ENCODE data around the gene RTF1. TPM values are rescaled to one million over a fixed set of nuclear protein-coding genes. Genes with fewer than 3 reads are reported as not detected.
"Not testable (repeated sequence)": the region's sequence is repeated elsewhere in the genome, so short reads cannot be mapped to it uniquely, and the experiment has no call there.

Gene RTF1
- polyA plus RNA-seq, 1 of the 3 experiments (the other 2 are of a cell fraction), result 27.8 TPM

GRCh38 chr15:41465822-41466421 is 49.0 kb downstream of the RTF1 start:
- H3K9ac ChIP-seq, result no peak overlapping the region
- ChIA-PET POLR2A (interaction anchor here (0.7 to 1.3 kb wide), 2 partner anchors 47 to 78 kb away, joined by 3 to 5 read pairs; partner anchors contain the start of gene RPAP1), CTCF (interaction anchor here (0.6 to 3.0 kb wide), 73 partner anchors 9 to 500 kb away, joined by 3 to 33 read pairs (median 4); partner anchors contain the start of genes ITPKA, JMJD7, LTK and MAPKBP1)
- no peak overlapping the region for H3K27ac ChIP-seq (ENCODE audit: low read depth in 2 of 2, low read length in 1 of 2)
- no peak overlapping the region for H3K4me2 ChIP-seq
- no peaks in the 10 kb centered on the region for H3K9me3 ChIP-seq
- no peak overlapping the region for H2AFZ ChIP-seq (ENCODE audit: low read depth)
- peaks cover 11% of the 10 kb centered on the region; the same call in 1 of the 2 replicates for H3K79me2 ChIP-seq (ENCODE audit: insufficient read depth)
- H3K36me3 ChIP-seq (replicated peaks in 1 of 2; ENCODE audit: control insufficient read depth in 1 of 2, insufficient read depth in 2 of 2, low read length in 1 of 2), result peaks cover 18 to 51% of the 10 kb centered on the region in 2 experiments
- H3F3A ChIP-seq (replicated peaks; ENCODE audit: insufficient read depth), result peaks cover 8% of the 10 kb centered on the region
- no peaks in the 10 kb centered on the region for H3K27me3 ChIP-seq (ENCODE audit: insufficient read depth)
- H4K20me1 ChIP-seq (ENCODE audit: insufficient read depth), result 0 out of 2 replicates have a peak, but pooled peaks cover 5% of the 10 kb centered on the region
- no peaks in the 10 kb centered on the region for H3K9me2 ChIP-seq
- peak; percentile 62 for DNase-seq
- WGBS (ENCODE audit: low lambda C conversion rate), result 89% methylated on average over 8 of the region's 8 CpGs
- no peak overlapping the region for H3K4me3 ChIP-seq (ENCODE audit: low read depth in 2 of 2, low read length in 1 of 2)
- H3K4me1 ChIP-seq (ENCODE audit: control insufficient read depth in 1 of 2, insufficient read depth in 2 of 2, low read depth in 1 of 2, low read length in 1 of 2), result no peaks in the 10 kb centered on the region
- TF ChIP-seq CTCF (IDR thresholded peaks at IDR 0.05), result peak; percentile 97
- TF ChIP-seq RAD21 (IDR thresholded peaks at IDR 0.05; ENCODE audit: low read length), result peak; percentile 92
- TF ChIP-seq SMC3 (IDR thresholded peaks at IDR 0.05; ENCODE audit: low read depth, low read length), result peak; percentile 69
- TF ChIP-seq JUND (IDR thresholded peaks at IDR 0.05), result no peak

- TF ChIP-seq FOXJ3 (CRISPR knock-in tag; IDR thresholded peaks at IDR 0.05) (no peak), JUND (IDR thresholded peaks at IDR 0.05) (no peak), ZBTB33 (IDR thresholded peaks at IDR 0.05; ENCODE audit: borderline replicate concordance, low read depth) (no peak), PBX3 (IDR thresholded peaks at IDR 0.05) (no peak)
- Histone ChIP-seq H4K20me1 (ENCODE audit: insufficient read depth) (0 out of 2 replicates have a peak, but pooled peaks cover 5% of the 10 kb centered on the region), H3K27ac (ENCODE audit: low read depth in 2 of 2, low read length in 1 of 2) (no peak overlapping the region), H2AFZ (ENCODE audit: low read depth) (no peak overlapping the region), H3K79me2 (ENCODE audit: insufficient read depth) (peaks cover 6% of the 10 kb centered on the region; the same call in 1 of the 2 replicates), H3K9ac (no peak overlapping the region), H3K4me3 (ENCODE audit: low read depth in 2 of 2, low read length in 1 of 2) (no peak overlapping the region), H3F3A (replicated peaks; ENCODE audit: insufficient read depth) (peaks cover 8% of the 10 kb centered on the region), H3K36me3 (replicated peaks in 1 of 2; ENCODE audit: control insufficient read depth in 1 of 2, insufficient read depth in 2 of 2, low read length in 1 of 2) (peaks cover 25 to 56% of the 10 kb centered on the region in 2 experiments), H3K27me3 (ENCODE audit: insufficient read depth) (no peaks in the 10 kb centered on the region), H3K9me2 (no peaks in the 10 kb centered on the region), H3K9me3 (no peaks in the 10 kb centered on the region), H3K4me1 (ENCODE audit: control insufficient read depth in 1 of 2, insufficient read depth in 2 of 2, low read depth in 1 of 2, low read length in 1 of 2) (no peaks in the 10 kb centered on the region), H3K4me2 (no peak overlapping the region)
- DNase-seq, result no peak
- CTCF ChIA-PET, result interaction anchor here (0.8 to 3.0 kb wide), 32 partner anchors 9 to 438 kb away, joined by 3 to 33 read pairs (median 5); partner anchors contain the start of genes ITPKA and MAPKBP1
- POLR2A ChIA-PET, result no interaction called here
- WGBS (ENCODE audit: low lambda C conversion rate), result 70% methylated on average over 3 of the region's 3 CpGs
These were observed 49.8 kb downstream of the RTF1 start for GRCh38 chr15:41466711-41467110.

GRCh38 chr15:41469644-41470043 is 52.7 kb downstream of the RTF1 start:
- H3K36me3 ChIP-seq (replicated peaks in 1 of 2; ENCODE audit: control insufficient read depth in 1 of 2, insufficient read depth in 2 of 2, low read length in 1 of 2), result peaks cover 32 to 54% of the 10 kb centered on the region in 2 experiments
- 90% methylated on average over 6 of the region's 6 CpGs for WGBS (ENCODE audit: low lambda C conversion rate)
- H3K27ac ChIP-seq (ENCODE audit: low read depth in 2 of 2, low read length in 1 of 2); H2AFZ ChIP-seq (ENCODE audit: low read depth); H3F3A ChIP-seq (replicated peaks; ENCODE audit: insufficient read depth); H4K20me1 ChIP-seq (ENCODE audit: insufficient read depth); H3K9me2 ChIP-seq; H3K79me2 ChIP-seq (ENCODE audit: insufficient read depth); POLR2A ChIA-PET; H3K4me3 ChIP-seq (ENCODE audit: low read depth in 2 of 2, low read length in 1 of 2); H3K9me3 ChIP-seq; H3K4me1 ChIP-seq (ENCODE audit: control insufficient read depth in 1 of 2, insufficient read depth in 2 of 2, low read depth in 1 of 2, low read length in 1 of 2); DNase-seq; H3K4me2 ChIP-seq; H3K9ac ChIP-seq; H3K27me3 ChIP-seq (ENCODE audit: insufficient read depth): not testable (repeated sequence)
- CTCF ChIA-PET, result interaction anchor here (0.9 to 1.8 kb wide), 5 partner anchors 10 to 435 kb away, joined by 3 to 4 read pairs (median 3); no protein-coding TSS in a partner anchor
